ENCODE results near the gene CDC26.

CDC26 gene

DNA sequence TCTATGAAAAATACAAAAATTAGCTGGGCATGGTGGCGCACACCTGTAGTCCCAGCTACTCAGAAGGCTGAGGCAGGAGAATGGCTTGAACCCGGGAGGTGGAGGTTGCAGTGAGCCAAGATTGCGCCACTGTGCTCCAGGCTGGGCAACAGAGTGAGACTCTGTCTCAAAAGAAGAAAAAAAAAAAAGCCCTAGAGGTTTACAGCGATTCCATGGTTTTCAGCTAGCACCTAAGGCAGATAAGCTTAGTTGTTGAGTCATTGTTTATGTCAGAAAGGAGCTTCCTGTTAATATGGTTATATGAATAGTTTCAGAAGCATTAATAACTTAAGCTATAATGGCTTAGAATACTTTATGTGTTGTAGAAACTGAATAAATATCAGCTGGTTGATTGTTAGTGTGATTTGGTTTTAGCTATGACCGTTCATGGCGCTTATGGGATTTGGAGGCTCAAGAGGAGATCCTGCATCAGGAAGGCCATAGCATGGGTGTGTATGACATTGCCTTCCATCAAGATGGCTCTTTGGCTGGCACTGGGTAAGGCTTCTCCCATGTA, 14.8 kb upstream of the CDC26 start:
- TF ChIP-seq, protein P1, sequence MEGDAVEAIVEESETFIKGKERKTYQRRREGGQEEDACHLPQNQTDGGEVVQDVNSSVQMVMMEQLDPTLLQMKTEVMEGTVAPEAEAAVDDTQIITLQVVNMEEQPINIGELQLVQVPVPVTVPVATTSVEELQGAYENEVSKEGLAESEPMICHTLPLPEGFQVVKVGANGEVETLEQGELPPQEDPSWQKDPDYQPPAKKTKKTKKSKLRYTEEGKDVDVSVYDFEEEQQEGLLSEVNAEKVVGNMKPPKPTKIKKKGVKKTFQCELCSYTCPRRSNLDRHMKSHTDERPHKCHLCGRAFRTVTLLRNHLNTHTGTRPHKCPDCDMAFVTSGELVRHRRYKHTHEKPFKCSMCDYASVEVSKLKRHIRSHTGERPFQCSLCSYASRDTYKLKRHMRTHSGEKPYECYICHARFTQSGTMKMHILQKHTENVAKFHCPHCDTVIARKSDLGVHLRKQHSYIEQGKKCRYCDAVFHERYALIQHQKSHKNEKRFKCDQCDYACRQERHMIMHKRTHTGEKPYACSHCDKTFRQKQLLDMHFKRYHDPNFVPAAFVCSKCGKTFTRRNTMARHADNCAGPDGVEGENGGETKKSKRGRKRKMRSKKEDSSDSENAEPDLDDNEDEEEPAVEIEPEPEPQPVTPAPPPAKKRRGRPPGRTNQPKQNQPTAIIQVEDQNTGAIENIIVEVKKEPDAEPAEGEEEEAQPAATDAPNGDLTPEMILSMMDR (IDR thresholded peaks at IDR 0.05; ENCODE audit: extremely low read depth, missing control alignments) = no peak
- no peak for DNase-seq (ENCODE audit: low spot score)

DNA sequence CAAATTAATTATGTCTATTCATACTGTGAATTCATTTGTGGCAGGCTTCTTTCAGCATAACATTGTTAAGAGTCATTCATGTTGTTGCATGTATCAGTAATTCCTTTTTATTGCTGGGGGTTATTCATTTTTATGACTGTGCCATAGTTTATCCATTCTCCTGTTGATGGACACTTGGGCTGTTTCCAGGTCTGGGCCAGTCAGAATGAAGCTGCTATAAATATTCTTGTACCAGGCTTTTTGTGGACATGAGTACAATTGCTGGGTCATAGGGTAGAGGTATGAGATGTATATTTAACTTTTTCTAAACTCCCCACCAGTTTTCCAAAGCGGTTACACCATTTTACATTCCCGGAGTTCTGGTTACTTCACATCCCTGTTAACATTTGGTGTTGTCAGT, 13.7 kb upstream of the CDC26 start:
- DNase-seq (ENCODE audit: low spot score) = no peak
- TF ChIP-seq, protein P1 (IDR thresholded peaks at IDR 0.05; ENCODE audit: extremely low read depth, missing control alignments) = no peak

DNA sequence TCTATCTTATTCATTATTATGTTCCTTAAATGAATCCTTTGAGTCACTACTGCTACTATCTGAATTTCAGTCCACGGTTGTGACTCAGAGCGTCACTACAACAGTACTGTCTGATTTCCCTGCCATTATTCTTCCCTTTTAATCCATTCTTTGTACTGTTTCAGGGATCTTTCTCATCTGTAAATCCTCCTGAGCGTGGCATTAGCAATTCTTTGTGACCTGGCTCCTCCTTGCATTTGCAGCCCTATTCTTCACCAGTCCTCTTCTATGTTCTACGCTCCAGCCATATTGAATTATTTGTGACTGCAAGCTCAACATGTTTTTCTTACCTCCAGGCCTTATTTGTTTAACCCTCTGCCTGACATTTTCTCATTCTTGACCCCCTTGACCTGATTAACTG, 6.0 kb upstream of the CDC26 start:
- DNase-seq (ENCODE audit: low spot score) = no peak
- TF ChIP-seq, protein P1 (IDR thresholded peaks at IDR 0.05; ENCODE audit: extremely low read depth, missing control alignments) = no peak

DNA sequence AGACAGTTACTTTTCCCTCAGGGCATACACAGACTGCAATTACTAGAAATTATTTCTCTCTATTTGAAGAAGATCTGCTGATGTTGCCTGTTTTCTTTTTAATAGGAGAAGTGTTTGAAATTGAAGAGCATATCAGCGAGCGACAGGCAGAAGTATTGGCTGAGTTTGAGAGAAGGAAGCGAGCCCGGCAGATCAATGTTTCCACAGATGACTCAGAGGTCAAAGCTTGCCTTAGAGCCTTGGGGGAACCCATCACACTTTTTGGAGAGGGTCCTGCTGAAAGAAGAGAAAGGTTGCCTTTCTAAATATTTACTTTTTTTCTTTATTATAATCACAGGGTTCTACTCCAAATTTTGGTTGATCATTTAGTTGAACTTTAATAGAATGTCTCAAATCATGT, 3.5 kb upstream of the CDC26 start:
- no peak for DNase-seq (ENCODE audit: low spot score)
- TF ChIP-seq, protein P1 (IDR thresholded peaks at IDR 0.05; ENCODE audit: extremely low read depth, missing control alignments) = no peak

DNA sequence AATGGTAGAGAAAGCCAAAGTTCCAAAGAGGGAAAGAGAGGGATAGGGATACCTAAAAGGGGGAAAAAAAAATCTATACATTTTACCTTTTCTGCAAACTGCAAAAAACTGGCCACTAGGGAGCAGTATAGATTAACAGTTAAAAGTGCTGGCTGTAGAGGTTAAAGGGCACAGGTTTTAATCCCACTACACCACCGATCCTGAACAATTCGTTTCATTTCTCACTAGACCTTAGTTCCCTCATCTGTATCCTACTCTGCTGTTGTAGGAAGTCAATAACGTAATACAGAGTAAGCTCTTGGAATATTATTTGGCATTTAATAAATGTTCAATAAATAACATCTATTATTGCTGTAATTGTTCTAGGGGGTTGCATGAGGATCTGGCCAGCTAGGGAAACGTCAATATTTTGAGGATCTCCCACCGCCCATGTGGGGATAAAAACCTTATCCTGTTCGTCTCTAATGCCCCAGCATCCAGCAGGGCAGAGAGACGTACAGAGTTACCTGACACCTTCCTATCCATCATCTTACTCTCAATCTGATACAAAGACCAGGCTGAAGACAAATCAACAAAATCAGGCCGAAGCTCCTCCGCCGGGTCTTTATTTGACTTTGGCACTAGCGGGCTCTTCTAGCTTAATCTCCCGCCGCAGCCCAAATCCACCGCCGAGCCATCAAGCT, 757 bp downstream of the CDC26 start:
- DNase-seq (ENCODE audit: low spot score) = peak; percentile 63

DNA sequence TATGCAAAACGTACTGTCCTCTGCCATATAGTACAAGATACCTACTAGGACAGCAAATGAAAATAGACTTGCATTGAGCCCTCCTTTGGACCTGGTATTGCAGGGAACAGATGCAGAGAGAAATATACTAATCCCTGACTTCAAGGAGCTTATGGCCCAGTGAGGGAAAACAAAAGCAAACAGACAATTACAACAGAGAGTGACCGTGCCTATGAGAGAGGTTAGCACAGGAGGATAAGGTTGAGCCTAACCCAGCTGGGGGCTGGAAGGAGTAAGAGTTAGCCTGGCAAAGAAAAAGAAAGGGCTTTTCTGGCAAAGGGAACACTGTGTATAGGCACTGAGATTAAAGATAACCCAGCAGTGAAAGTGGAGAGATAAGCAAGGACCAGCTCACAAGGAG, 5.5 kb downstream of the CDC26 start:
- TF ChIP-seq, protein P1 (IDR thresholded peaks at IDR 0.05; ENCODE audit: extremely low read depth, missing control alignments) = no peak
- no peak for DNase-seq (ENCODE audit: low spot score)

More for the DNA sequence above, 757 bp downstream of the CDC26 start:
- TF ChIP-seq, protein P1 (IDR thresholded peaks at IDR 0.05; ENCODE audit: extremely low read depth, missing control alignments) = peak; percentile 59

DNA sequence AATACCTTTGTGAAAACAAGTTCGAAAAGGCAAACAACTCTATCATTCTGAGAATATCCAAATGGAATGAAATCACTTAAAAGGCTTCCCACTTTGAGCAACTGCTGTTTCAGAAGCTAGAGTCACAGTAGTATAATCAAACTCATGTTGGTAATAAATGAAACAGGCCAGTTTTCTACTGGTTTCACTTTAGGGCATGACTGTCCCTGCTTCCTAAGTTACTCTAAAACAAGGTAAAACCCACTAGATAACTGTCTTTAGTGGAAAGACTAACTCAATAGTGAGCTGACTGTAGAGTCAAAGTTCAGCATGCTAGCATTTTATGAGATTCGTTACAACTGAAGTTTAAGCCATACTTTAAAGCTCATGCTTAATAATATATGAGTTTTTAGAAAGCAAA, 6.0 kb downstream of the CDC26 start:
- DNase-seq (ENCODE audit: low spot score) = no peak
- TF ChIP-seq, protein P1 (IDR thresholded peaks at IDR 0.05; ENCODE audit: extremely low read depth, missing control alignments) = no peak
